ENCODE measurements around the gene SORCS2. TPM values are rescaled to one million over a fixed set of nuclear protein-coding genes. Genes with fewer than 3 reads are reported as not detected.

The SORCS2 gene
- total RNA-seq, 4 donors from 2014 or later: 0.26 to 17.1 (median 2.9) TPM

GRCh38 chr4:7313991-7314390 lies 121.7 kb downstream of the SORCS2 start:
- TF ChIP-seq POLR2A (IDR thresholded peaks at IDR 0.05) (no peak), CTCF (IDR thresholded peaks at IDR 0.05) (no peak)
- no peak for DNase-seq
- intact Hi-C loops (cut with DNase I; ENCODE audit: low total_unique reads): no loop called here
- H3K4me3 ChIP-seq: no peak overlapping the region
- no peaks in the 10 kb centered on the region for H3K9me3 ChIP-seq
- no peaks in the 10 kb centered on the region for H3K4me1 ChIP-seq
- H3K27me3 ChIP-seq: no peaks in the 10 kb centered on the region
- peak overlapping the region; percentile 58 to 74 for H3K27ac ChIP-seq
- no peaks in the 10 kb centered on the region for H3K36me3 ChIP-seq

- Histone ChIP-seq H3K4me3 (no peak overlapping the region), H3K27me3 (no peaks in the 10 kb centered on the region), H3K36me3 (no peaks in the 10 kb centered on the region), H3K4me1 (no peaks in the 10 kb centered on the region), H3K9me3 (no peaks in the 10 kb centered on the region), H3K27ac (no peak overlapping the region)
- intact Hi-C loops (cut with DNase I; ENCODE audit: low total_unique reads): no loop called here
- no peak for TF ChIP-seq CTCF (IDR thresholded peaks at IDR 0.05)
- TF ChIP-seq POLR2A (IDR thresholded peaks at IDR 0.05): no peak
- DNase-seq: no peak
Observed at GRCh38 chr4:7315286-7315685, 122.9 kb downstream of the SORCS2 start.

GRCh38 chr4:7315935-7316334 lies 123.6 kb downstream of the SORCS2 start:
- H3K9me3 ChIP-seq: no peaks in the 10 kb centered on the region
- intact Hi-C loops (cut with DNase I; ENCODE audit: low total_unique reads): no loop called here
- H3K27me3 ChIP-seq: no peaks in the 10 kb centered on the region
- TF ChIP-seq CTCF (IDR thresholded peaks at IDR 0.05) (no peak), POLR2A (IDR thresholded peaks at IDR 0.05) (no peak)
- no peaks in the 10 kb centered on the region for H3K36me3 ChIP-seq
- H3K27ac ChIP-seq: no peak overlapping the region
- DNase-seq: no peak
- no peaks in the 10 kb centered on the region for H3K4me1 ChIP-seq
- H3K4me3 ChIP-seq: no peak overlapping the region

- DNase-seq: no peak
- Histone ChIP-seq H3K27ac (no peak overlapping the region), H3K4me1 (no peaks in the 10 kb centered on the region), H3K4me3 (no peak overlapping the region), H3K9me3 (no peaks in the 10 kb centered on the region), H3K27me3 (no peaks in the 10 kb centered on the region), H3K36me3 (no peaks in the 10 kb centered on the region)
- no peak for TF ChIP-seq POLR2A (IDR thresholded peaks at IDR 0.05)
- no peak for TF ChIP-seq CTCF (IDR thresholded peaks at IDR 0.05)
- intact Hi-C loops (cut with DNase I; ENCODE audit: low total_unique reads): no loop called here
Observed at GRCh38 chr4:7319024-7319423, 126.7 kb downstream of the SORCS2 start.

GRCh38 chr4:7320206-7320797 lies 128.0 kb downstream of the SORCS2 start:
- no peaks in the 10 kb centered on the region for H3K27me3 ChIP-seq
- no peak overlapping the region for H3K27ac ChIP-seq
- intact Hi-C loops (cut with DNase I; ENCODE audit: low total_unique reads): loop anchor here (10.0 kb wide), 1 partner anchor 386 kb away; no protein-coding TSS in a partner anchor
- H3K4me3 ChIP-seq: no peak overlapping the region
- no peaks in the 10 kb centered on the region for H3K36me3 ChIP-seq
- no peak for TF ChIP-seq POLR2A (IDR thresholded peaks at IDR 0.05)
- no peak for TF ChIP-seq CTCF (IDR thresholded peaks at IDR 0.05)
- H3K4me1 ChIP-seq: no peaks in the 10 kb centered on the region
- H3K9me3 ChIP-seq: no peaks in the 10 kb centered on the region
- DNase-seq: no peak

All from uterus (tissue), 4 donors.